Stimulated activated CD4-positive, alpha-beta T cell treated with anti-CD3 and anti-CD28 coated beads, TNF-alpha, amount 100 ng/mL, for 4 hours (primary cell): ENCODE data around the gene LAS1L.
"Not testable (repeated sequence)": the region's sequence is repeated elsewhere in the genome, so short reads cannot be mapped to it uniquely, and the experiment has no call there.

Experiments used
- DNase-seq, 3 experiments: peaks; one replicate each; pipeline ENCODE4 v3.0.0-alpha.2; 2020; ENCODE audit warnings: low read depth in 3 of 3

LAS1L gene

GRCh38 chrX:65517923-65518322 lies 16.7 kb downstream of the LAS1L start:
- DNase-seq: no peak

GRCh38 chrX:65516756-65517155 lies 17.8 kb downstream of the LAS1L start:
- DNase-seq: no peak

GRCh38 chrX:65513610-65514009 lies 21.0 kb downstream of the LAS1L start:
- no peak for DNase-seq

- no peak for DNase-seq
Observed at GRCh38 chrX:65509400-65509799, 25.2 kb downstream of the LAS1L start.

- DNase-seq: no peak
Observed at GRCh38 chrX:65508851-65509250, 25.7 kb downstream of the LAS1L start.

- DNase-seq: no peak
Observed at GRCh38 chrX:65502618-65503017, 32.0 kb downstream of the LAS1L start.

GRCh38 chrX:65493431-65493830 lies 41.2 kb downstream of the LAS1L start:
- DNase-seq: no peak

- no peak for DNase-seq
Observed at GRCh38 chrX:65491620-65492019, 43.0 kb downstream of the LAS1L start.

- DNase-seq: no peak
Observed at GRCh38 chrX:65488495-65488894, 46.1 kb downstream of the LAS1L start.

- DNase-seq: no peak
Observed at GRCh38 chrX:65480960-65481359, 53.6 kb downstream of the LAS1L start.

- DNase-seq: not testable (repeated sequence)
Observed at GRCh38 chrX:65479102-65479501, 55.5 kb downstream of the LAS1L start.

GRCh38 chrX:65476564-65476963 lies 58.0 kb downstream of the LAS1L start:
- DNase-seq: no peak

- no peak for DNase-seq
Observed at GRCh38 chrX:65463550-65463949, 71.0 kb downstream of the LAS1L start.
